Stimulated activated CD4-positive, alpha-beta T cell treated with anti-CD3 and anti-CD28 coated beads, Interleukin-4, amount 100 ng/mL, for 48 hours (primary cell): ENCODE results near the gene NAA80.

ENCODE experiments used
- DNase-seq, 2 donors: peaks; one replicate each; pipeline ENCODE4 v3.0.0-alpha.2; 2020; ENCODE audit warnings: low read depth in 2 of 2

NAA80 gene

GRCh38 chr3:50258979-50259378 lies 40.2 kb downstream of the NAA80 start:
- no peak for DNase-seq

GRCh38 chr3:50258029-50258680 lies 41.0 kb downstream of the NAA80 start:
- DNase-seq, result no peak

- peak in 1 of 2 donors; percentile 49 for DNase-seq
Measured at GRCh38 chr3:50256978-50257890, 42.0 kb downstream of the NAA80 start.

GRCh38 chr3:50255251-50255615 lies 44.0 kb downstream of the NAA80 start:
- no peak for DNase-seq

- no peak for DNase-seq
Measured at GRCh38 chr3:50254577-50255250, 44.5 kb downstream of the NAA80 start.

GRCh38 chr3:50251220-50251619 lies 48.0 kb downstream of the NAA80 start:
- DNase-seq, result no peak

GRCh38 chr3:50250514-50250913 lies 48.7 kb downstream of the NAA80 start:
- no peak for DNase-seq

- no peak for DNase-seq
Measured at GRCh38 chr3:50249457-50249856, 49.7 kb downstream of the NAA80 start.

GRCh38 chr3:50248387-50248786 lies 50.8 kb downstream of the NAA80 start:
- DNase-seq, result no peak

GRCh38 chr3:50246517-50246954 lies 52.7 kb downstream of the NAA80 start:
- peak; percentile 74 to 81 for DNase-seq
